HCT116 (cell line): ENCODE results near the gene MUC6. TPM values are rescaled to one million over a fixed set of nuclear protein-coding genes. Genes with fewer than 3 reads are reported as not detected.

ENCODE experiments used
- ATAC-seq: fragments of 200-7000 bp; cut with Tn5 transposase; 2 replicates; pipeline ENCODE4 v1.9.1; 2020; ENCODE audit warnings: mild to moderate bottlenecking, moderate library complexity
- BruUV-seq: library from RNA; stranded (reverse); fragments of 400-500 nt; replicated peaks from 2 replicates; lab custom pipeline; 2021; lab: Mats Ljungman, UMichigan
- CTCF ChIA-PET: fragments of 300-600 bp; sonication (Branson Sonifier 250); formaldehyde crosslinking; loops from one replicate; lab custom pipeline; 2021; ENCODE audit warnings: antibody characterized with exemption; lab: Charles Lee
- POLR2A ChIA-PET: fragments of 300-600, 350-600 bp; sonication (Branson Sonifier 250); formaldehyde crosslinking; loops from one replicate; lab custom pipeline; 2021; ENCODE audit warnings: antibody characterized with exemption; lab: Charles Lee
- RAD21 ChIA-PET, 2 experiments: fragments of 300-600 bp; sonication (Branson Sonifier 250); formaldehyde crosslinking; loops; one replicate each; lab custom pipeline; 2023; ENCODE audit warnings: low total read pairs in 2 of 2; ENCODE audit not compliant: uncharacterized antibody in 2 of 2, unreplicated experiment in 2 of 2, low non-redundant PET in 1 of 2; lab: Charles Lee
- DNase-seq: peaks from one replicate; pipeline ENCODE4 v3.0.0-alpha.2; 2010; ENCODE audit warnings: low read depth, low spot score
- H2AFZ ChIP-seq: fragments of 200-600 bp; shearing (Covaris generic), sonication (generic); 2 replicates; pipeline ENCODE4 v1.6.1; 2017; ENCODE audit warnings: low read depth, mixed run types, mixed read lengths, antibody characterized with exemption, low read length; ENCODE audit not compliant: poor library complexity, severe bottlenecking
- H3K27ac ChIP-seq: 2 replicates; pipeline ENCODE4 v1.5.1; 2012; ENCODE audit warnings: low read depth, low read length
- H3K27me3 ChIP-seq: fragments of 200-600 bp; sonication (generic); 2 replicates; pipeline ENCODE4 v1.6.1; 2016; ENCODE audit warnings: mixed run types, low read length, mixed read lengths; ENCODE audit not compliant: insufficient read depth
- H3K36me3 ChIP-seq, 2 experiments: fragments of 200-500 bp in 1 of 2; fragments of 200-600 bp in 1 of 2; sonication (Bioruptor generic) in 1 of 2; sonication (generic) in 1 of 2; 2 replicates each; pipeline versions ENCODE4 v1.5.1 to v1.6.1; 2014 to 2016; ENCODE audit warnings: low read length in 2 of 2, inconsistent platforms in 1 of 2, mixed read lengths in 1 of 2, mixed run types in 1 of 2; ENCODE audit not compliant: insufficient read depth in 2 of 2, control insufficient read depth in 1 of 2
- H3K4me1 ChIP-seq, 2 experiments: fragments of 200-600 bp in 1 of 2; sonication (generic) in 1 of 2; 2 replicates each; pipeline versions ENCODE4 v1.5.1 to v1.6.1; 2012 to 2017; ENCODE audit warnings: low read length in 2 of 2, inconsistent platforms in 1 of 2, mild to moderate bottlenecking in 1 of 2, mixed read lengths in 1 of 2, mixed run types in 1 of 2, moderate library complexity in 1 of 2; ENCODE audit not compliant: insufficient read depth in 2 of 2, control insufficient read depth in 1 of 2
- H3K4me2 ChIP-seq: fragments of 200-600 bp; sonication (generic); 2 replicates; pipeline ENCODE4 v1.6.1; 2017; ENCODE audit warnings: mixed run types, low read length, mixed read lengths
- H3K4me3 ChIP-seq, 2 experiments: fragments of 200-600 bp in 1 of 2; sonication (generic) in 1 of 2; replicated peaks in 1 of 2; 2 replicates each; pipeline ENCODE4 v1.5.1; 2011 to 2016; ENCODE audit warnings: low read length in 2 of 2, control low read depth in 1 of 2, low read depth in 1 of 2, mild to moderate bottlenecking in 1 of 2, mixed read lengths in 1 of 2, mixed run types in 1 of 2
- H3K79me2 ChIP-seq: fragments of 200-600 bp; sonication (generic); 2 replicates; pipeline ENCODE4 v1.6.1; 2017; ENCODE audit warnings: mild to moderate bottlenecking, mixed run types, low read length, moderate library complexity, mixed read lengths; ENCODE audit not compliant: insufficient read depth
- H3K9ac ChIP-seq: fragments of 200-600 bp; sonication (generic); 2 replicates; pipeline ENCODE4 v1.6.1; 2016; ENCODE audit warnings: low read length, mixed read lengths
- H3K9me2 ChIP-seq: fragments of 200-600 bp; sonication (generic), shearing (Covaris generic); 2 replicates; pipeline ENCODE4 v1.6.1; 2017; ENCODE audit warnings: mixed run types, mild to moderate bottlenecking, moderate library complexity; ENCODE audit not compliant: insufficient read depth
- H3K9me3 ChIP-seq, 2 experiments: fragments of 200-500 bp in 1 of 2; fragments of 200-600 bp in 1 of 2; sonication (Bioruptor generic) in 1 of 2; sonication (generic) in 1 of 2; 2 replicates each; pipeline ENCODE4 v1.6.1; 2014 to 2017; ENCODE audit warnings: low read length in 2 of 2, mixed read lengths in 2 of 2, inconsistent platforms in 1 of 2, low read depth in 1 of 2, mild to moderate bottlenecking in 1 of 2, mixed run types in 1 of 2, moderate library complexity in 1 of 2; ENCODE audit not compliant: control insufficient read depth in 1 of 2, insufficient read depth in 1 of 2
- H4K20me1 ChIP-seq: fragments of 200-600 bp; sonication (generic), shearing (Covaris generic); 2 replicates; pipeline ENCODE4 v1.6.1; 2017; ENCODE audit warnings: mixed run types, mild to moderate bottlenecking, moderate library complexity; ENCODE audit not compliant: insufficient read depth
- CBX3 ChIP-seq: IDR thresholded peaks from 2 replicates; pipeline ENCODE4 v1.6.1; 2012; ENCODE audit warnings: low read depth
- CEBPB ChIP-seq: IDR thresholded peaks from 2 replicates; pipeline ENCODE4 v1.6.1; 2012; ENCODE audit warnings: low read depth
- CTCF ChIP-seq, 3 experiments: fragments of 200-600 bp in 1 of 3; sonication (generic) in 1 of 3; IDR thresholded peaks in 2 of 3; conservative IDR thresholded peaks in 1 of 3; 2 replicates each; pipeline ENCODE4 v1.5.1; 2012 to 2017; ENCODE audit warnings: low read depth in 2 of 3, low read length in 2 of 3, antibody characterized with exemption in 1 of 3, borderline replicate concordance in 1 of 3, control low read depth in 1 of 3, mild to moderate bottlenecking in 1 of 3, mixed read lengths in 1 of 3, mixed run types in 1 of 3, moderate library complexity in 1 of 3; ENCODE audit not compliant: insufficient read depth in 1 of 3
- ELF1 ChIP-seq: IDR thresholded peaks from 2 replicates; pipeline ENCODE4 v1.6.1; 2012; ENCODE audit warnings: low read depth, borderline replicate concordance
- EZH2phosphoT487 ChIP-seq: fragments of 200-600 bp; IDR thresholded peaks from 2 replicates; pipeline ENCODE4 v1.6.1; 2018; ENCODE audit warnings: antibody characterized with exemption, borderline replicate concordance
- JUND ChIP-seq: IDR thresholded peaks from 2 replicates; pipeline ENCODE4 v1.6.1; 2012
- MAX ChIP-seq: IDR thresholded peaks from 2 replicates; pipeline ENCODE4 v1.6.1; 2012
- RAD21 ChIP-seq: IDR thresholded peaks from 2 replicates; pipeline ENCODE4 v1.6.1; 2012; ENCODE audit warnings: low read depth, mild to moderate bottlenecking
- SIN3A ChIP-seq: IDR thresholded peaks from 2 replicates; pipeline ENCODE4 v1.6.1; 2012; ENCODE audit warnings: low read depth
- SRF ChIP-seq: IDR thresholded peaks from 2 replicates; pipeline ENCODE4 v1.6.1; 2012; ENCODE audit warnings: low read depth
- TCF7L2 ChIP-seq: IDR thresholded peaks from 2 replicates; pipeline ENCODE4 v1.7.0; 2011; ENCODE audit warnings: borderline replicate concordance, inconsistent platforms; ENCODE audit not compliant: insufficient read depth, insufficient read length; ENCODE audit errors: extremely low read depth
- YY1 ChIP-seq: IDR thresholded peaks from 2 replicates; pipeline ENCODE4 v1.6.1; 2011; ENCODE audit warnings: low read length, low read depth, moderate library complexity, mild to moderate bottlenecking; ENCODE audit not compliant: insufficient replicate concordance; ENCODE audit errors: extremely low read depth
- ZBTB33 ChIP-seq: IDR thresholded peaks from 2 replicates; pipeline ENCODE4 v1.6.1; 2011; ENCODE audit warnings: mild to moderate bottlenecking, low read length, moderate library complexity; ENCODE audit not compliant: insufficient replicate concordance; ENCODE audit errors: extremely low read depth
- intact Hi-C: fragments of 100-400 bp; cut with micrococcal nuclease; formaldehyde crosslinking; loops from 2 replicates; pipeline ENCODE4 v1.10.0; 2022
- total RNA-seq: library from RNA; stranded (reverse); gene quantifications from one replicate; pipeline ENCODE4 v1.2.1, GENCODE V29; 2021; ENCODE audit not compliant: unreplicated experiment

The MUC6 gene
- total RNA-seq, 1 experiment from 2014 or later = 0.02 TPM

GRCh38 chr11:970319-970871, 66.1 kb downstream of the MUC6 start:
- H3K4me1 ChIP-seq = peaks cover 0 to 4% of the 10 kb centered on the region in 2 experiments; a peak in 2 of 4 replicates
- peaks cover 10 to 19% of the 10 kb centered on the region in 2 experiments; a peak in 3 of 4 replicates for H3K36me3 ChIP-seq
- ATAC-seq (no peak), DNase-seq (no peak)
- no peak overlapping the region for H3K9ac ChIP-seq
- H3K4me3 ChIP-seq = no peak overlapping the region
- TF ChIP-seq JUND = no peak
- TF ChIP-seq CEBPB = no peak
- no peak for TF ChIP-seq ZBTB33
- no peak for TF ChIP-seq RAD21
- no peak for TF ChIP-seq EZH2phosphoT487
- no peak for TF ChIP-seq SRF
- TF ChIP-seq CTCF (IDR thresholded peaks at IDR 0.05 in 2 of 3, conservative IDR thresholded peaks at IDR 0.05 in 1 of 3; ENCODE audit: borderline replicate concordance in 1 of 3, insufficient read depth in 1 of 3, low read depth in 2 of 3, low read length in 2 of 3) = no peak
- no peak for TF ChIP-seq SIN3A
- no peak for TF ChIP-seq MAX
- TF ChIP-seq YY1 = no peak
- TF ChIP-seq CBX3 = no peak
- TF ChIP-seq TCF7L2 = no peak
- TF ChIP-seq ELF1 = no peak
- no peaks in the 10 kb centered on the region for H3K27me3 ChIP-seq
- H3K9me3 ChIP-seq = no peaks in the 10 kb centered on the region
- POLR2A ChIA-PET = no interaction called here
- CTCF ChIA-PET = no interaction called here
- no peak overlapping the region for H3K4me2 ChIP-seq
- no peak overlapping the region for H3K27ac ChIP-seq
- BruUV-seq = no TSS peak
- intact Hi-C loops = no loop called here
- H3K9me2 ChIP-seq = no peaks in the 10 kb centered on the region
- H4K20me1 ChIP-seq = no peaks in the 10 kb centered on the region
- RAD21 ChIA-PET = no interaction called here
- no peak overlapping the region for H2AFZ ChIP-seq
- peaks cover 26% of the 10 kb centered on the region for H3K79me2 ChIP-seq
